HepG2 (cell line): ENCODE results near the gene GPC6. TPM values are rescaled to one million over a fixed set of nuclear protein-coding genes. Genes with fewer than 3 reads are reported as not detected.

Source experiments
- ATAC-seq: fragments of 200-7000 bp; cut with Tn5 transposase; 3 replicates; pipeline ENCODE4 v1.9.1; 2020; ENCODE audit warnings: mild to moderate bottlenecking, moderate library complexity
- BruUV-seq: library from RNA; stranded (reverse); fragments of 400-500 nt; replicated peaks from 2 replicates; lab custom pipeline; 2021; lab: Mats Ljungman, UMichigan
- CTCF ChIA-PET: fragments of 300-600 bp; formaldehyde crosslinking; extraction: SDS; loops from one replicate; lab custom pipeline; 2021; ENCODE audit warnings: low total read pairs, inconsistent platforms, low intra/inter-chr PET ratio; lab: Yijun Ruan, JAX
- POLR2A ChIA-PET: fragments of 350-600 bp; sonication (Branson Sonifier 250); formaldehyde crosslinking; loops from one replicate; lab custom pipeline; 2020; ENCODE audit warnings: antibody characterized with exemption, inconsistent platforms; lab: Yijun Ruan, JAX
- DNase-seq: peaks from one replicate; pipeline ENCODE4 v3.0.0-alpha.2; 2015; ENCODE audit warnings: low spot score
- FAIRE-seq: peaks from 3 replicates; lab custom pipeline; 2011; peaks lifted over from hg19 to GRCh38; lab: Jason Lieb, UNC
- H2AFZ ChIP-seq: one replicate; pipeline ENCODE4 v1.6.1; 2011; ENCODE audit warnings: low read length, inconsistent platforms
- H3K27ac ChIP-seq: fragments of 300-600 bp; 3 replicates; pipeline ENCODE4 v1.8.0; 2011; ENCODE audit warnings: mixed run types, mild to moderate bottlenecking, mixed read lengths, low read length, inconsistent platforms; ENCODE audit not compliant: insufficient read depth; ENCODE audit errors: extremely low read length
- H3K27me3 ChIP-seq, 2 experiments: fragments of 200-600 bp in 1 of 2; 2 replicates in 1 of 2; 3 replicates in 1 of 2; pipeline versions ENCODE4 v1.6.0 to v1.8.0; 2011; ENCODE audit warnings: low read length in 2 of 2, mild to moderate bottlenecking in 2 of 2, moderate library complexity in 2 of 2, inconsistent platforms in 1 of 2; ENCODE audit not compliant: insufficient read depth in 2 of 2, control insufficient read depth in 1 of 2
- H3K36me3 ChIP-seq, 2 experiments: fragments of 200-600 bp in 1 of 2; replicated peaks in 1 of 2; 2 replicates in 1 of 2; 3 replicates in 1 of 2; pipeline versions ENCODE4 v1.5.1 to v1.8.0; 2011; ENCODE audit warnings: low read length in 2 of 2, inconsistent platforms in 1 of 2; ENCODE audit not compliant: insufficient read depth in 2 of 2, control insufficient read depth in 1 of 2
- H3K4me1 ChIP-seq: 2 replicates; pipeline ENCODE4 v1.5.1; 2012; ENCODE audit warnings: low read length, inconsistent platforms; ENCODE audit not compliant: insufficient read depth
- H3K4me2 ChIP-seq: 2 replicates; pipeline ENCODE4 v1.6.0; 2011; ENCODE audit warnings: low read depth, low read length, inconsistent platforms
- H3K4me3 ChIP-seq, 3 experiments: fragments of 200-600 bp in 1 of 3; sonication (generic), shearing (Covaris generic) in 1 of 3; replicated peaks in 1 of 3; 2 replicates each; pipeline ENCODE4 v1.5.1; 2011 to 2016; ENCODE audit warnings: low read length in 3 of 3, inconsistent platforms in 2 of 3, low read depth in 2 of 3, mild to moderate bottlenecking in 2 of 3, control low read depth in 1 of 3, mixed read lengths in 1 of 3; ENCODE audit not compliant: insufficient read depth in 1 of 3
- H3K79me2 ChIP-seq: one replicate; pipeline ENCODE4 v1.6.1; 2011; ENCODE audit warnings: low read length, inconsistent platforms; ENCODE audit not compliant: insufficient read depth
- H3K9ac ChIP-seq: 2 replicates; pipeline ENCODE4 v1.6.0; 2011; ENCODE audit warnings: mild to moderate bottlenecking, low read depth, low read length, inconsistent platforms; ENCODE audit not compliant: insufficient read depth
- H3K9me3 ChIP-seq: 2 replicates; pipeline ENCODE4 v1.5.1; 2012; ENCODE audit warnings: mild to moderate bottlenecking, low read length
- H4K20me1 ChIP-seq: 2 replicates; pipeline ENCODE4 v1.6.0; 2011; ENCODE audit warnings: inconsistent platforms, mild to moderate bottlenecking, low read length, moderate library complexity; ENCODE audit not compliant: insufficient read depth
- CEBPG ChIP-seq: IDR thresholded peaks from 2 replicates; pipeline ENCODE4 v1.6.1; 2016
- DNMT1 ChIP-seq: sonication (generic); formaldehyde crosslinking; IDR thresholded peaks from 2 replicates; pipeline ENCODE4 v1.5.1; 2020; ENCODE audit warnings: mild to moderate bottlenecking, missing genetic modification reagents
- ERF ChIP-seq: IDR thresholded peaks from 2 replicates; pipeline ENCODE4 v1.6.1; 2018; ENCODE audit warnings: missing biosample characterization, missing genetic modification reagents
- ETS1 ChIP-seq: sonication (generic); formaldehyde crosslinking; IDR thresholded peaks from 2 replicates; pipeline ENCODE4 v1.4.0; 2020; ENCODE audit warnings: missing genetic modification reagents
- ISX ChIP-seq: sonication (generic); formaldehyde crosslinking; conservative IDR thresholded peaks from 2 replicates; pipeline ENCODE4 v1.5.0; 2020; ENCODE audit warnings: missing genetic modification reagents
- PHF20 ChIP-seq: sonication (generic); formaldehyde crosslinking; IDR thresholded peaks from 2 replicates; pipeline ENCODE4 v1.5.0; 2020; ENCODE audit warnings: mild to moderate bottlenecking, missing genetic modification reagents
- RNF219 ChIP-seq: sonication (generic); formaldehyde crosslinking; IDR thresholded peaks from 2 replicates; pipeline ENCODE4 v1.5.0; 2020; ENCODE audit warnings: mild to moderate bottlenecking, missing genetic modification reagents
- TBL1XR1 ChIP-seq: fragments of 150-350 bp; IDR thresholded peaks from 2 replicates; pipeline ENCODE4 v1.6.1; 2014; ENCODE audit warnings: borderline replicate concordance, low read length; ENCODE audit not compliant: partially characterized antibody
- ZFP36 ChIP-seq: fragments of 150-350 bp; IDR thresholded peaks from 2 replicates; pipeline ENCODE4 v1.6.1; 2018; ENCODE audit warnings: borderline replicate concordance, low read length, low read depth; ENCODE audit not compliant: partially characterized antibody
- ZNF264 ChIP-seq: sonication (generic); formaldehyde crosslinking; IDR thresholded peaks from 2 replicates; pipeline ENCODE4 v1.4.0; 2020; ENCODE audit warnings: missing genetic modification reagents
- ZNF414 ChIP-seq: sonication (generic); formaldehyde crosslinking; IDR thresholded peaks from 2 replicates; pipeline ENCODE4 v1.5.0; 2020; ENCODE audit warnings: missing genetic modification reagents
- ZNF432 ChIP-seq: sonication (generic); formaldehyde crosslinking; IDR thresholded peaks from 2 replicates; pipeline ENCODE4 v1.5.0; 2020; ENCODE audit warnings: missing genetic modification reagents, mild to moderate bottlenecking, borderline replicate concordance
- ZNF816 ChIP-seq: sonication (generic); formaldehyde crosslinking; IDR thresholded peaks from 2 replicates; pipeline ENCODE4 v1.8.0; 2022; ENCODE audit warnings: missing genetic modification reagents, mild to moderate bottlenecking, borderline replicate concordance
- ZSCAN20 ChIP-seq: sonication (generic); formaldehyde crosslinking; IDR thresholded peaks from 2 replicates; pipeline ENCODE4 v1.4.0; 2020; ENCODE audit warnings: missing genetic modification reagents, mild to moderate bottlenecking, borderline replicate concordance
- WGBS: methylation state at CpG from one replicate; pipeline ENCODE4 v1.1.6; 2017; ENCODE audit warnings: low lambda C conversion rate; 5-methylcytosine and 5-hydroxymethylcytosine counted together
- in situ Hi-C: cut with HindIII; loops from 2 replicates; pipeline ENCODE4 v1.10.0; 2017; ENCODE audit warnings: low pct_unique_long_range_greater_than_20kb; ENCODE audit not compliant: extremely low pct_ligation_motif_present
- intact Hi-C: fragments of 100-400 bp; cut with micrococcal nuclease; formaldehyde crosslinking; loops from one replicate; pipeline ENCODE4 v1.10.0; 2022; ENCODE audit not compliant: unreplicated experiment
- polyA plus RNA-seq, 8 experiments: library from polyadenylated mRNA; depleted of rRNA in 3 of 8; stranded (reverse) in 7 of 8; unstranded in 1 of 8; fragments of >200 nt; fragmentation: Illumina TruSeq in 4 of 8; extraction: Trizol in 4 of 8; gene quantifications; 2 replicates each; pipeline versions ENCODE4 v1.2.1 to v1.2.3, GENCODE V29; 2011 to 2016; ENCODE audit warnings: low read depth in 4 of 8, missing spikeins in 1 of 8, mixed read lengths in 1 of 8; ENCODE audit not compliant: insufficient read depth in 1 of 8
- total RNA-seq, 5 experiments: library from RNA; depleted of rRNA; stranded (reverse); fragments of >200 nt; fragmentation: Illumina TruSeq; extraction: Trizol; gene quantifications; 2 replicates each; pipeline ENCODE4 v1.2.3, GENCODE V29; 2016; ENCODE audit warnings: low read depth in 1 of 5
- TF ChIP-seq, protein P1 (sequence below): IDR thresholded peaks from 2 replicates; pipeline ENCODE4 v1.6.1; 2018; ENCODE audit warnings: missing genetic modification reagents, mild to moderate bottlenecking, missing compliant biosample characterization

GPC6 gene
- total and polyA plus RNA-seq, 2 of the 13 experiments (the other 11 are each of a cell fraction or from before 2014, with no cell fraction given): 24.5 to 33.9 TPM

GRCh38 chr13:94210816-94211215 is 984.2 kb downstream of the GPC6 start:
- no peak for FAIRE-seq
- H4K20me1 ChIP-seq: no peaks in the 10 kb centered on the region
- no peak for TF ChIP-seq ISX
- TF ChIP-seq, all 625 proteins: peak for 0
- no peak overlapping the region for H2AFZ ChIP-seq
- intact Hi-C loops (no loop called here), in situ Hi-C loops (no loop called here)
- ChIA-PET CTCF (no interaction called here), POLR2A (no interaction called here)
- WGBS: 99% methylated on average over 5 of the region's 5 CpGs
- DNase-seq: no peak
- no peaks in the 10 kb centered on the region for H3K27me3 ChIP-seq
- no peak overlapping the region for H3K9ac ChIP-seq
- no peaks in the 10 kb centered on the region for H3K4me1 ChIP-seq
- no peaks in the 10 kb centered on the region for H3K79me2 ChIP-seq
- no TSS peak for BruUV-seq
- H3K4me3 ChIP-seq: no peak overlapping the region
- no peak overlapping the region for H3K27ac ChIP-seq
- no peaks in the 10 kb centered on the region for H3K9me3 ChIP-seq
- H3K4me2 ChIP-seq: no peak overlapping the region
- no peak for ATAC-seq
- H3K36me3 ChIP-seq: no peaks in the 10 kb centered on the region

DNA sequence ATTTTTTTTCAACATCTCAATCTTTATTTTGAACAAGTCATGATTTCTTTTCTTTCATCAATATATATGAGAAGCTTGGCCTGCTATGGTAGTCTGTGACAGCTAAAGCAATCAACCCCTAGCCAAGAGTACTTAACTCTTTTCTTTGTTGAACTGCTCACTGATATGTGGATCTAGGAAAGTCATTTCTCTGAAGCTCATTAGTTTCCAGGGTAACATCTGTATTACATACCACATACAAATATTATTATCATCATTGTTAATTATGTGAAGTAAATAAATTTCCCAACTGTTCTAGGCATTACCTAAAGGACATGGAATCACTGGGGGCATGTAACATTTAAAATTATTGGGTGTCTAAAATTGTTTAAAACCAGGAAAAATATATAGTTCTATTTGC is 985.6 kb downstream of the GPC6 start:
- Histone ChIP-seq H3K9me3 (no peaks in the 10 kb centered on the region), H3K4me3 (no peak overlapping the region), H3K36me3 (no peaks in the 10 kb centered on the region), H2AFZ (no peak overlapping the region), H3K79me2 (no peaks in the 10 kb centered on the region), H3K27ac (no peak overlapping the region), H4K20me1 (no peaks in the 10 kb centered on the region), H3K4me2 (no peak overlapping the region), H3K9ac (no peak overlapping the region), H3K27me3 (no peaks in the 10 kb centered on the region), H3K4me1 (no peaks in the 10 kb centered on the region)
- ChIA-PET CTCF (no interaction called here), POLR2A (no interaction called here)
- no peak for ATAC-seq
- DNase-seq: no peak
- no peak for FAIRE-seq
- intact Hi-C loops: no loop called here
- in situ Hi-C loops: no loop called here
- BruUV-seq: no TSS peak
- TF ChIP-seq ZFP36 (no peak), ZNF432 (CRISPR knock-in tag) (no peak), ZNF264 (CRISPR knock-in tag) (no peak), ZNF414 (CRISPR knock-in tag) (no peak), DNMT1 (CRISPR knock-in tag) (no peak), ERF (CRISPR knock-in tag) (no peak), ZSCAN20 (no peak), ETS1 (CRISPR knock-in tag) (no peak), CEBPG (CRISPR knock-in tag) (no peak), TBL1XR1 (no peak), PHF20 (no peak), ZNF816 (CRISPR knock-in tag) (no peak), RNF219 (CRISPR knock-in tag) (no peak)
- TF ChIP-seq, protein P1, sequence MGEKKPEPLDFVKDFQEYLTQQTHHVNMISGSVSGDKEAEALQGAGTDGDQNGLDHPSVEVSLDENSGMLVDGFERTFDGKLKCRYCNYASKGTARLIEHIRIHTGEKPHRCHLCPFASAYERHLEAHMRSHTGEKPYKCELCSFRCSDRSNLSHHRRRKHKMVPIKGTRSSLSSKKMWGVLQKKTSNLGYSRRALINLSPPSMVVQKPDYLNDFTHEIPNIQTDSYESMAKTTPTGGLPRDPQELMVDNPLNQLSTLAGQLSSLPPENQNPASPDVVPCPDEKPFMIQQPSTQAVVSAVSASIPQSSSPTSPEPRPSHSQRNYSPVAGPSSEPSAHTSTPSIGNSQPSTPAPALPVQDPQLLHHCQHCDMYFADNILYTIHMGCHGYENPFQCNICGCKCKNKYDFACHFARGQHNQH (CRISPR knock-in tag): no peak
